Measurements from ENCODE around the gene NELFE.
"Not testable (repeated sequence)": the region's sequence is repeated elsewhere in the genome, so short reads cannot be mapped to it uniquely, and the experiment has no call there.

DNA sequence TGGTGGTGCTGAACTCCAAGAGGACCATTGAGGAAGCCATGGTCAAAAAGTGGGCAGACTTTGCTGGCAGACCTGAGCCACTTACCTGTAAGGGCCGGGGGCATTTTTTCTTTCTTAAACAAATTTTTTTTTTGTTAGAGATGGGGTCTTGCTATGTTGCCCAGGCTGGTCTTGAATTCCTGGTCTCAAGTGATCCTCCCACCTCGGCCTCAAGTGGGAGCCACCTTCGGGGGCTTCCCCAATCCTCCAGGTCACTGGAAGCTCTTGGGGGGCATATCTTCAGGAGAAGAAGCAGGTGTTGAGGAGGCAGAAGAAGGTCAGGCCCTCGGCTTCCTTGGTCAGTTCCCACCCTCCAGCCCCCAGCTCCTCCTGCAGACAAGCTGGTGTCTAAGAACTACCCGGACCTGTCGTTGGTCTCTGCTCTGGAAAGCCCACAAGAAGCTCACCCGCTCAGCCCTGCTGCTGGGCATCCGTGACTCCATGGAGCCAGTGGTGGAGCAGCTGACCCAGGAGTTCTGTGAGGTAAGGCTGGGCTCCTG, 47.3 kb upstream of the NELFE start:
- TF ChIP-seq, protein P1, sequence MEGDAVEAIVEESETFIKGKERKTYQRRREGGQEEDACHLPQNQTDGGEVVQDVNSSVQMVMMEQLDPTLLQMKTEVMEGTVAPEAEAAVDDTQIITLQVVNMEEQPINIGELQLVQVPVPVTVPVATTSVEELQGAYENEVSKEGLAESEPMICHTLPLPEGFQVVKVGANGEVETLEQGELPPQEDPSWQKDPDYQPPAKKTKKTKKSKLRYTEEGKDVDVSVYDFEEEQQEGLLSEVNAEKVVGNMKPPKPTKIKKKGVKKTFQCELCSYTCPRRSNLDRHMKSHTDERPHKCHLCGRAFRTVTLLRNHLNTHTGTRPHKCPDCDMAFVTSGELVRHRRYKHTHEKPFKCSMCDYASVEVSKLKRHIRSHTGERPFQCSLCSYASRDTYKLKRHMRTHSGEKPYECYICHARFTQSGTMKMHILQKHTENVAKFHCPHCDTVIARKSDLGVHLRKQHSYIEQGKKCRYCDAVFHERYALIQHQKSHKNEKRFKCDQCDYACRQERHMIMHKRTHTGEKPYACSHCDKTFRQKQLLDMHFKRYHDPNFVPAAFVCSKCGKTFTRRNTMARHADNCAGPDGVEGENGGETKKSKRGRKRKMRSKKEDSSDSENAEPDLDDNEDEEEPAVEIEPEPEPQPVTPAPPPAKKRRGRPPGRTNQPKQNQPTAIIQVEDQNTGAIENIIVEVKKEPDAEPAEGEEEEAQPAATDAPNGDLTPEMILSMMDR (IDR thresholded peaks at IDR 0.05): not testable (repeated sequence)
- TF ChIP-seq POLR2AphosphoS5 (IDR thresholded peaks at IDR 0.05): not testable (repeated sequence)
